Stimulated activated CD8-positive, alpha-beta memory T cell treated with anti-CD3 and anti-CD28 coated beads, Interleukin-2, amount 100 ng/mL, for 1 hour (primary cell): Measurements from ENCODE around the gene TNNT1.
"Not testable (repeated sequence)": the region's sequence is repeated elsewhere in the genome, so short reads cannot be mapped to it uniquely, and the experiment has no call there.

Source experiments
- DNase-seq, 2 donors: peaks; one replicate each; pipeline ENCODE4 v3.0.0-alpha.2; 2020; ENCODE audit warnings: low read depth in 2 of 2

The TNNT1 gene

GRCh38 chr19:55109527-55110291, 39.3 kb downstream of the TNNT1 start:
- no peak for DNase-seq

GRCh38 chr19:55107252-55107651, 41.8 kb downstream of the TNNT1 start:
- DNase-seq, result not testable (repeated sequence)

GRCh38 chr19:55106591-55106990, 42.4 kb downstream of the TNNT1 start:
- no peak for DNase-seq

- DNase-seq, result no peak
Measured at GRCh38 chr19:55105237-55105636, 43.8 kb downstream of the TNNT1 start.

- no peak for DNase-seq
Measured at GRCh38 chr19:55103190-55103589, 45.8 kb downstream of the TNNT1 start.

- DNase-seq, result no peak
Measured at GRCh38 chr19:55101261-55101660, 47.7 kb downstream of the TNNT1 start.

- no peak for DNase-seq
Measured at GRCh38 chr19:55099557-55100506, 49.2 kb downstream of the TNNT1 start.

- no peak for DNase-seq
Measured at GRCh38 chr19:55098716-55099556, 50.1 kb downstream of the TNNT1 start.

GRCh38 chr19:55097864-55098715, 50.9 kb downstream of the TNNT1 start:
- DNase-seq, result no peak

GRCh38 chr19:55096061-55096701, 52.8 kb downstream of the TNNT1 start:
- DNase-seq, result no peak

GRCh38 chr19:55095260-55096060, 53.5 kb downstream of the TNNT1 start:
- DNase-seq, result no peak

- DNase-seq, result no peak
Measured at GRCh38 chr19:55094456-55095259, 54.3 kb downstream of the TNNT1 start.

GRCh38 chr19:55092423-55093318, 56.3 kb downstream of the TNNT1 start:
- no peak for DNase-seq

GRCh38 chr19:55091955-55092354, 57.1 kb downstream of the TNNT1 start:
- no peak for DNase-seq

- no peak for DNase-seq
Measured at GRCh38 chr19:55091126-55091910, 57.7 kb downstream of the TNNT1 start.

GRCh38 chr19:55090564-55090963, 58.4 kb downstream of the TNNT1 start:
- no peak for DNase-seq
